HG02759 (cell line): ENCODE data around the gene IMMP1L.
A peak's percentile ranks its signal among the peaks of the same experiment; 100 is the strongest.
"Not testable (repeated sequence)": the region's sequence is repeated elsewhere in the genome, so short reads cannot be mapped to it uniquely, and the experiment has no call there.

Source experiments
- ATAC-seq: cut with Tn5 transposase; IDR thresholded peaks from one replicate; pipeline ENCODE4 v1.9.1; 2021; ENCODE audit warnings: mild to moderate bottlenecking, moderate library complexity; ENCODE audit not compliant: unreplicated experiment

Gene IMMP1L, protein sequence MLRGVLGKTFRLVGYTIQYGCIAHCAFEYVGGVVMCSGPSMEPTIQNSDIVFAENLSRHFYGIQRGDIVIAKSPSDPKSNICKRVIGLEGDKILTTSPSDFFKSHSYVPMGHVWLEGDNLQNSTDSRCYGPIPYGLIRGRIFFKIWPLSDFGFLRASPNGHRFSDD

DNA sequence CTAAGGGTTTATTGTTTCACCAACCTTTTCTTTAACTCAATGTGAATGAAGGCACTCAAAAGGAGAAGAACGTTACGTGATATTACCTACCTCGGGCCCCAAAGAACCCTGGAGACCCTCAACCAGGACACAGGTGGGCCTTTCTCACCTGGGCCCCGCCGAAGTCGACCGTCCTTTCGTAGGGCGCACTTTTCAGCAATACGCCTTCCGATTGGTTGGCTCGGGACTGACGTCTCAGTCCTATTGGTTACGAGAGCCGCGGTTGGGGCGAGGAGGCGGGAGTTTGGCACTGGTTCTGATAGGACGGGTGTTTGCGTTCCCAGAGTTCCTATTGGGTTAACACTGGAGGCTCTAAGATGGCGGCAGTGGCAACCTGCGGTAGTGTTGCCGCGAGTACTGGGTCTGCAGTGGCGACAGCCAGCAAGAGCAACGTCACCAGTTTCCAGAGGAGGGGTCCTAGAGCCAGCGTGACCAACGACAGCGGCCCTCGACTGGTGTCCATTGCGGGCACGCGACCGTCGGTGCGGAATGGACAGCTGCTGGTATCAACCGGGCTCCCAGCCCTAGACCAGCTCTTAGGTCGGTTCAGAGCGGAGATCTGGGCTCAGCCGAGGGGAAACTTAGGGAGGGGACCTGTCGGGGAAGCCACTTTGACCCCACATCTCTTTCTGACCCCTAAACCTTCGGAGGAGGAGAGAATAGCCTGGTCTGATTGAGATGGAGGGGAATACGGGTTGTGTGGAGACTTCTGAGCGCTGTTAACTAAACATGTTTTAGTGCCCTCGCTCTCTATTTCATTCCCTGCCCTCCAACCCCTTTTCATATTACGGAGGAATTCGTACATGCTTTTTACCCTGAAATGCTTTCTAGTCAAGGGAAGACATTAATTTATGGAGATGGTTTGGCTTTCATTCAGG is at the start of gene IMMP1L, which contains the start of gene ELP4:
IMMP1L (minus strand) TSS at position 194 of the 917 bp plus-strand sequence. CDS start 46,346 bp downstream, outside the sequence.
ELP4 (plus strand) TSS at position 339 of the 917 bp plus-strand sequence; CDS start at position 357, 18 bp downstream.
- peak; percentile 100 for ATAC-seq

DNA sequence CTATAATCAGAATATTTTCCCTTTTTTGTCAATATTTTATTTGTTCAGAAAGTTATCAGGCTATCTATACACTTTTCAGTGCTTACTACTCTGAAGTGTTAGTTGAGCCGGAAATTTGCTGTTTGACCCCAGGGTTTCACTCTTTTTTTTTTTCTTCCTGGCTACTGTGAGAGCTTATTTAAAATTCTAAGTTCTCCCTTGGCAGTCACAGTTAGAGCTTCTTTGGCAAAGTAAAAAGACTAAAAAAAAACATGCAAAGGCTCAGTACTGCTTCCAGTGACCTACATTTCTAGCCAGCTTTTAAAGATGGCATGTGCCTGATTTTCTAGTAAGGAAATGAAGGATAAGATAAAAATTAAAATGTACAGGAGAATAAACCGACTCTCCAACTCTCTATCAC is 48.6 kb upstream of the IMMP1L start:
- no peak for ATAC-seq

DNA sequence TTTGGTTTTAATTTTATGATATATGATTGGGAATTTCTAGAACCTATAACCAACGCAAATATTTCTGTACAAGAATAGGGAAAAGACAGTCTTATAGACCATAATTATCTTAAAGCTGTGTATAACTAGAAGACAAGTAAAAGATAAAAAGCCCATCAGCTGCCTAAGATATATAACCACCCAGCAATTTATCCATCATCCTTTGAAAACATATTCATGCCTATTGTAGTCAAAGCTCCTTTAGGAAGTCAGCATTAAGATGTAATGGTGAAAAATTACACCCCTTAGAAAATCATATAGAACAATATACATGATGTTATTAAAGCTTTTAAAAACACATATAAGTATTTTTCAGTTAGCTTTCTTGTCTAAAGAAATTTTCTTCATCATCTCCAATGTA is 46.5 kb upstream of the IMMP1L start:
- ATAC-seq: no peak

DNA sequence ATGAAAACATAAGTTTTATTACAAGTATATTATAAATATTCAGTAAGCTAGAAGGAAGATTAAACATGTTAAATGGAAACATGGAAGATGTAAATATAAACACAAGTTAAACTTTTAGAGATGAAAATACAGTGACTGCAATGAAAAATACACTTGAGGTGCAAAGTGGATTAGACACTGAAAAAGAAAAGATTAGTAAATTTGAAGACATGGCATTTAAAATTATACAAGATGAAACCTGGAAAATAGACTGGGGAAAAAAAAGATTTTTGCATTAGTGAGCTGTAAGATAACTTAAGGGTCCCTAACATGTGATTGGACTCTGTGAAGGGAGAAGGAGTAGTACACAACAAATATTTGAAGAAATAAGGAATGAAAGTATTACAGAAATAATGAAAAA is 33.4 kb upstream of the IMMP1L start:
- no peak for ATAC-seq

DNA sequence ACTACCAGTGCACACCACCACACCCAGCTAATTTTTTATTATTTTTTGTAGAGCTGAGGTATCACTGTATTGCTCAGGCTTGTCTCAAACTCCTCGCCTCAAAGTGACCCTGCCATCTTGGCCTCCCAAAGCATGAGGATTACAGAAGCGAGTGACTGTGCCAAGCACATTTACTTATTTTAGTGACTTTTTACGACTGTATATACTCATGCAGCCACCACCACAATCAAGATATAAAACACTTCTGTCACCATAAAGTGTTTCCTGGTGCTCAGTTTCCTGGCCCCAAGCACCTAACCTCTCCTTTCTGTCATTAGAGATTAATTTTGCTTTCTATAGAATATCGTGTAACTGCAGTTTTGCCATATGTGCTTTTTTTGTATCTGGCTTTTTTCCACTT is 26.1 kb upstream of the IMMP1L start:
- ATAC-seq: no peak

DNA sequence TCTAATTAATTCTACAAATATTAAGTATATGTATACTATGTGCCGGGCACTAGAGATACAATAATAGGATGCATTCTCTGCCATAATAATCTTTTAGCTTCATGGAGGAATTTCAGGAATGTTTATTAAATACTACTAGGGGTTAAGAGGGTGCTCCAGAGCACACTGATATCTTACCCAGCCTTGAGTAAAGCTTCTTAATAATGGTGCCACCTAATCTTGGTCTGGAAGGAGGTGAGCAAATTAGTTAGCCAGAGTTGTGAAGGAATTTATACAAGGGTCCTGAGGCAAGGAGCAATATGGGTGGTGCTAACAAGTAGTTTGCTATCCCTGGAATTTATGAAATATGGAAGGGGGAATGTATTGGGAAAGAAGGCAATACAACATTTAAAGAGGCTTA is 21.9 kb upstream of the IMMP1L start:
- no peak for ATAC-seq

DNA sequence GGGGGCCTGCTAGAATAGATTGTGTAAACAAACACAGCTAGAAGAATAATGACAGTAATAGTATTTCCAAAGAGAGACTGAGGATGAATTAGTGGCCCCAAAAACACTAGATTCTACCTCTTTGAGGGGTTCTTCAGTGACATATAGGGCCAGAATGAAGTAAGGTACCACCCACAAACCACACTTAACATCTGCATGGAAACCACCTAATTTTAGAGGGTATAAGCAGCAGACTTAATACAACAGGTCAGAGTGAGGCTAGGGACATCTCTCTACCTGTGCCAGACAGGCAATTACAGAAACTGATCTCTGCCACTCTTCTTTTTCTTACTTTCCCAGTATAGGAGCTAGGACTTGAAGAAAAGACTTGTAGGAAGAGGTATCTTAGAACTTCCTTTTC is 20.3 kb upstream of the IMMP1L start:
- peak; percentile 82 for ATAC-seq

DNA sequence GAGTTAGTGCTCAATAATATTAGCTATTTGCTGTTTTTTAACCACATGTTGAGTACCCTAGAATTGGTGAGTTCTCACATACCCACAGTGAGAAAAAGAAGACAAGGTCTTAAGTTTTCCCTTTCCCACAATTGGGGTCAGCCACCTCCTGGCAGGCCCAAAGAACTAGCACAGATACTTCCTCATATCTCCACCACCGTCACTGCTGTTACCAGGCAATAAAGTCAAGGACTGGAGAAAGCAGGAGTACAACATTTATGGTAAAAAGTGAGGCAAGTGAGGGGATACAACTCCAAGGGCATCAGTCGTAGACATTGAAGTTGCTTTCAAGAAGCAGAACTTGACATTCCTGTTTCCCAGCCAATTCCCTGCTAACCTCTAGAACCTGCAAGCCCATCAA is 19.8 kb upstream of the IMMP1L start:
- no peak for ATAC-seq

DNA sequence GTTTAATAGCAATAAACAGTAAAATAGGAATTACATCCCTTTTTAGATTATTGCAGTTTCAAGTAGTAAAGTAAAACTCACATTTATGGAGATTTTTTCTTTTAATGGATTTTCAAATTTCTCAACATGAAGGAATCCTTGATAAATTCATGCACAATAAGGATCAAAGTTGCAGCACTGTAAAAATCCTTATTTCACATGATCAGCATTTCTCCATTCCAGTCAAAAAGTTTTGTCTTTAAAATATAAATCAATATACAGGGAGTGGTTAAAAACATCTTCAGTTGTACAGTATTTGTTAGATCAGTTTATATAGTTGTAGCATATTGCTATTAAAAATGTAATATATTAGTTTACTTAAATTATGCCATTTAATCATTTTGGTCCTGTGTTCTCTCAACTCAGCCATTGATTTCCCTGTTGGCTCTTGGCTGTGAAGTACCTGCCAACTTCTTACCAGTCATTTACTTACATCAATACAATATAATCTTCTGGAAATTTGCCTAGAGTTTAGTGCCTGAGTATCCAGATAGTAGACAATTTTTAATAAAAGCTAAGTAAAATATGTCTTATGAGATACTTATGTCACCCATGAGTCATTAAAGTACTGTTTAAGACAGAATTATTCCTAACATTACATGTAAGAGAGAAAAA is 12.2 kb upstream of the IMMP1L start:
- no peak for ATAC-seq

DNA sequence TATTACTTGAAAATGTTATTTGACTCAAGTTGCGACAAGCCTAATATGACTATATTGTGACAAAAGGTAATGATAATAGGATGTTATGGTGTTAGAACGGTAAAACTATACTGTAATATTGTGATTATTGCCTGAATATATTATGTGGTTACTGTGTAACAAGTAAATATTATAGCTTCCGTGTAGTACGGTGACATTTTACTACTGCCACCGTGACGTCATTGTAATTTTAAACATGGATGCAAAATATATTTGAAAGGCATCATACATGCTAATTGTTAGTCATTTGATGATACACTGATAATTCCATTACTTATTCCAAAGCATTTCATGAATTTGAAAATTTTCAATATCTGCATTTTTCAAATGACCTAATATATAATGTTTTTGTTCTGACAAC is 2.7 kb upstream of the IMMP1L start:
- ATAC-seq: no peak

DNA sequence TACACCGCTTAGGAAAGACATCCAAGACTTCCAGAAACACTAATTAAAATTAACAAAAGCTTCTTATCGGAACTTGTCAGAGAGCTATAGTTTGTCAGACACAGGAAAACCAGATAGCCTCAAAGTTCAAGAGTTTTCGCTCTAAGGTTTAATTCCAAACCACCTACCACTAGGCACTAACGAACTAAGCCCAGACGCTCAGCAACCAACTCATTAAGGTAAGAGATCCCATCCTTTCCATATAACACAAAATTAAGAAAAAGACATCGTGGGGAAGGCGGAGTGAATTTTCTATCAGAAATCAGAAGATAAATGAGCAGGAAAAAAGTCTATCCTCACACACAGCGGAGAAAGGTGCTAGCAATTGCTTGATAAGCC is 382 bp downstream of the IMMP1L start:
- ATAC-seq: peak; percentile 11

DNA sequence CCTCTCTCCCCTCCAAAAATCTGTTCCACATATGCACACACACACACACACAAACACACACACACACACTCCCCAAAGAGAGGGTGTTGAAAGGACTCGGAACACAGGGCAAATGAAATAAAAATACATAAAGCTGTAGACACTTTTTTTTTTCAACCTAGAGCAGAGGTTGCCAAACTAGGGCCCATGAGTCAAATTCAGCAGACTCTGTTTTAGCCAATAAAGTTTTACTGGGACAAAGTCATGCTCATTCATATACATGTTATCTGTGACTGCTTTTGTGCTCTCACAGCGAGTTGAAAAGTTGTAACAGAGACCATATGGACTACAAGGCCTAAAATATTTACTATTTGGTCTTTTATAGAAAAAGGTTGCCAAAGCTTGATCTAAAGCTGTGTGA is 8.9 kb downstream of the IMMP1L start:
- ATAC-seq: no peak

DNA sequence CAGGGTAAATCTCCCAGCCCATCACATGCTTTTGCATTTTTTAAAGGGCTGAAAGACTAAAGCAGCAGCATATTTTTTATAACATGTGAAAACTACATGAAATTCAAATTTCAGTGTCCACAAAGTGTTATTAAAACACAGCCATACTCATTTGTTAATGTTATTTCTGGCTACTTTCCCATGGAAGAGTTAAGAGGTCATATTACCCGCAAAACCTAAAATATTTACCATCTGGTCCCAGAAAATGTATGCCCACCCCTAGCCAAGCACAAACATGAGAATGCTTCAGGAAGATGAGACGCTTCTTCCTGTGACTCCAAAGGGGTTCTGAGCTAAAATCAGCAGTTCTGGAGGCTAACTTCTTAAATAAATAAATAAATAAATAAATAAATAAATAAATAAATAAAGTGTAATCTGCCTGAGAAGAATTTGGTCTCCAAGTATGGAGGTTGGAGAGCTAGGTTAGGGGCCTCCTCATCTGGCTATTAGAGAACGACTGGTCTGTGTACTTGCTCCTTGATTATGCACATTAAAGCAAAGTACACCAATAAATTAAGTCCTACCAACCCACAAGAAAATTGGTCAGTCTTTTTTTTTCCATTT is 9.7 kb downstream of the IMMP1L start:
- no peak for ATAC-seq

DNA sequence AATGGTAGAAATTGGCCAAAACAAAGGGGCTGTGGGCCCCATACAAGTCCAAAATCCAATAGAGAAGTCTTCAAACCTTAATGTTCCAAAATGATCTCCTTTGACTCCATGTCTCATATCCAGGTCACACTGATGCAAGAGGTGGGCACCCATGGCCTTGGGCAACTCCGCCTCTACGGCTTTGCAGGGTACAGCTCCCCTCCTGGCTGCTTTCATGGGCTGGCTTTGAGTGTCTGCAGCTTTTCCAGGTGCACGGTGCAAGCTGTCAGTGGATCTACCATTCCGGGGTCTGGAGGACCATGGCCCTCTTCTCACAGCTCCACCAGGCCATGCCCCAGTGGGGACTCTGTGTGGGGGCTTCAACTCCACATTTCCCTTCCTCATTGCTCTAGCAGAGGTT is 15.7 kb downstream of the IMMP1L start:
- not testable (repeated sequence) for ATAC-seq

DNA sequence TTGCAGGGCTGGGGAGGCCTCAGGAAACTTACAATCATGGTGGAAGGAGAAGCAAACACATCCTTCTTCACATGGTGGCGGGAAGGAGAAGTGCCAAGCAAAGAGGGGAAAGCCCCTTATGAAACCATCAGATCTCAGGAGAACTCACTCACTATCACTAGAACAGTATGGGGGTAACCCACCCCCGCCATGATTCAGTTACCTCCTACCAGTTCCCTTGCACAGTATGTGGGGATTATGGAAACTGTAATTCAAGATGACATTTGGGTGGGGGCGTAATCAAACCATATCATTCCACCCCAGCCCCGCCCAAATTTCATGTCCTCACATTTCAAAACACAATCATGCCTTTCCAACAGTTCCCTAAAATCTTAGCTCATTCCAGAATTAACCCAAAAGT is 16.2 kb downstream of the IMMP1L start:
- no peak for ATAC-seq

DNA sequence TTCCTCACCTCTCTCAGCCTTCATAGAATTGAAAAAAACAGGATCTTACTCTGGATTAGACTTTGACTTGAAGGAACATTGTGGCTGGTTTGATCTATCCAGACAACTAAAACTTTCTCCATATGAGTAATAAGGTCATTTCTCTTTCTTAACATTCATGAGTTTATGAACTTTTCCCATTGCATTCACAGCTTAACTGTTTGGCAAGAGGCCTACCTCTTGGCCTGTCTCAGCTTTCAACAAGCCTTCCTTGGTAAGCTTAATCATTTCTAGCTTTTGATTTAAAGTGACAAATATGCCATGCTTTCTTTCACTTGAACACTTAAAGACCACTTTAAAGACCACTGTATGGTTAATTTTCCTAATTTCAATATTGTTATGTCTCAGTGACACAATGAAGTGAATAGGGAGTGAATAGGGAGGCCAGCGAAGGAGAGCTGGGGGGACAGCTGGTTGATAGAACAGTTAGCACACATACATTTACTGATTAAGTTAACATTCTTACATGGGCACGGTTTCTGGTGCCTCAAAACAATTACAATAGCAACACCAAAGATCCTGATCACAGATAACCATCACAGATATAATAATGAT is 17.0 kb downstream of the IMMP1L start:
- ATAC-seq: no peak

DNA sequence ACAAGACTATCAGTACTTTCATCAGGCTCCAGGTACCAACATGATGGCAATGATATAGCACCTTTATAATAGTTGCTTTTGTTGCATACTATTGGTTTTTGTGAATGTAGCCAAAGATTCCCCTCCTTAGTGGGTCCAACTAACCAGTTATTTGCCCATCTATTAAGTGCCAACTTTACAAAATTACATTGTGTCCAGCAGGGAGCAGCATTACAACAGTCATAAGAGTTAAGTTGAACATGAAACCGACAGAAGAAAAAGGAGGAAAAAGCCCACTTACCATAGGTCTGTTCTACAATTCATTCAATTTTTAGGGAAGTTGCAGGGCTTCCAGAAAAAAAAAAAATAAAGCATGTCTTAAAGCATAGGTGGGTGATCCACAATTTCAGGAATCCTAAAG is 21.6 kb downstream of the IMMP1L start:
- no peak for ATAC-seq

DNA sequence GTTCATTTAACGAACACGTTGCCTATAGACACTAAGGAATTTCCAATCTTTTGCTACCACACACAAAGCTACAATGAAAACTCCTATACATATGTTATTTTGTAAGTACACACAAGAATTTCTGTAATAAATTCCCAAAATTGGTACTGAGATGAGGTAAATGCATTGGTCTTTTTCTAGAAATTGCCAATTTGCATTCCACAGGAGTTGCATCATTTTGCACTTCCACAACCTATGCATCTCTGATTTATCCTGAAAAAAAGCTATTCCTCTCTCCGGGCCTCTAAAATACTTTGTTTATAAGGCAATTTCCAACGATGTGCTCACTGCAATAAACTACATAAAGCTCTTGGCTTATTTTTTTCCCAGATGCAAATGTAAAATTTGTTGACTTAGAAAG is 24.9 kb downstream of the IMMP1L start:
- no peak for ATAC-seq

DNA sequence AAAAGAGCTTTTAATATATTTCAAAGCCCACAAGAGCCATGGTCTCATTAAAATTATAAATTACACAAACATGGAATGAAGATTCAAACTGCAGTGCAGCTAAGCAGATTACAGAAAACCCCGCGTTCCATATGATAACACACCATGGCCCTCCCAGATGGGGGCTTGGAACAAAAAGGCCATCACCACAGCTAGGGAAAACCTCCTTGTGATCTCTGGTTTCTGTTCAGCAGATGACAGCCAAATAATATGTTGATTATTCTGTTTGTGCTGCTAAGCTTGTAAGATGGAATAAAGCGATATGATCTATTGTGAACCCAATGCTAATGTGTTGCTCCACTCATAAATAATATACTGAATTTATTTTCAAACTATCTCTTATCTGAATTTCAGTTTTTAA is 28.5 kb downstream of the IMMP1L start:
- ATAC-seq: no peak

DNA sequence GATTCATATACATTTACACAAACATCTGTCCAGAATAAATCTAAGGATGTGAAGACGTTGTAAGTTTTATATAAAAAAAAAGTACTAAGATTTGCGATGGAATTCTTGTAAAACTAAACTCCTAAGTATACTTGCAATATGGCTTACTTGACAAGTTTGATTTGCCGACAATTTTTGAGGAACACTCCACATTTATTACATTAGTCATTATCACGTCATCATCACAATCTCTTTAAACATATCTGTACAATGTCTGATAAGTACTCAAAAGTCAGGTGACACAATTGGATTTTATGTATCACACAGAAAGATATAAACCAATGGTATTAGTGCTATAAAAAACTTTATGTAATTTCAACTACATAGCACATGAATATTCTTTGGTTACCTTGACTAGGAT is 30.4 kb downstream of the IMMP1L start:
- ATAC-seq: no peak

DNA sequence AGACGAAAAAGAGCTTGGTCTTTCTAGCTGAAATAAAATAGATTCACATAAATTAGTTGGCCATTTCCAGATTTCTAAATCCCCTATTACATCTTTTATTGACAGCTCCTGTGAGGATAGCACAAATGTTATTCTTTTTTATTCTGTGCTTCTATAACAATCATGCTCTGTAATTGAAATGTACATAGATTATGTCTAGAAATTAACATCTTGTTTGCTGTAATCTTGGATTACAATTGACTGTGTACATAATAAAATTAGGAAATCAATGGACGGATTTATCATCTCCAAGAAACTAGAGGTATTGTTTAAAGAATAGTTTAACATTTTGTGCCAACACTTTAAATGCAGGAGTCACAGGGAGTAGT is 31.2 kb downstream of the IMMP1L start:
- no peak for ATAC-seq
